Activated CD4-positive, alpha-beta T cell treated with anti-CD3 and anti-CD28 coated beads for 24 hours (primary cell): ENCODE data around the gene JAK3.

Source experiments
- DNase-seq, 2 donors: peaks; one replicate each; pipeline ENCODE4 v3.0.0-alpha.2; 2020; ENCODE audit warnings: low read depth in 2 of 2

JAK3 gene

GRCh38 chr19:17840019-17840418 is 7.8 kb downstream of the JAK3 start:
- DNase-seq: no peak

- no peak for DNase-seq
These were observed 9.8 kb downstream of the JAK3 start for GRCh38 chr19:17837972-17838371.

GRCh38 chr19:17836530-17836929 is 11.3 kb downstream of the JAK3 start:
- DNase-seq: no peak

- no peak for DNase-seq
These were observed 12.4 kb downstream of the JAK3 start for GRCh38 chr19:17835182-17836006.

- DNase-seq: no peak
These were observed 13.2 kb downstream of the JAK3 start for GRCh38 chr19:17834350-17835181.

GRCh38 chr19:17832443-17833208 is 15.2 kb downstream of the JAK3 start:
- no peak for DNase-seq

- no peak for DNase-seq
These were observed 16.3 kb downstream of the JAK3 start for GRCh38 chr19:17831419-17831888.

- peak; percentile 43 to 47 for DNase-seq
These were observed 17.0 kb downstream of the JAK3 start for GRCh38 chr19:17830567-17831418.

GRCh38 chr19:17829855-17830566 is 17.8 kb downstream of the JAK3 start:
- no peak for DNase-seq

GRCh38 chr19:17826508-17827056 is 21.2 kb downstream of the JAK3 start:
- no peak for DNase-seq

GRCh38 chr19:17824339-17824738 is 23.4 kb downstream of the JAK3 start:
- DNase-seq: no peak

GRCh38 chr19:17821190-17821589 is 26.6 kb downstream of the JAK3 start, which contains the start of gene INSL3:
INSL3 (minus strand) TSS chr19:17821519; CDS start chr19:17821506, 13 bp downstream.
- no peak for DNase-seq

- DNase-seq: no peak
These were observed 30.0 kb downstream of the JAK3 start for GRCh38 chr19:17817668-17818363.

- no peak for DNase-seq
These were observed 35.7 kb downstream of the JAK3 start for GRCh38 chr19:17812099-17812498.

GRCh38 chr19:17811681-17812080 is 36.1 kb downstream of the JAK3 start:
- no peak for DNase-seq

GRCh38 chr19:17811103-17811502 is 36.7 kb downstream of the JAK3 start:
- no peak for DNase-seq

GRCh38 chr19:17807731-17808316 is 40.0 kb downstream of the JAK3 start:
- DNase-seq: no peak

GRCh38 chr19:17806945-17807344 is 40.8 kb downstream of the JAK3 start:
- peak in 1 of 2 donors; percentile 19 for DNase-seq

GRCh38 chr19:17805427-17805826 is 42.4 kb downstream of the JAK3 start:
- DNase-seq: no peak
